Stimulated activated CD4-positive, alpha-beta T cell treated with anti-CD3 and anti-CD28 coated beads, Interleukin-12 subunit alpha, Interleukin-12 subunit beta, amount 100 ng/mL, for 24 hours (primary cell): ENCODE measurements around the gene RAPGEF6.
"Not testable (repeated sequence)": the region's sequence is repeated elsewhere in the genome, so short reads cannot be mapped to it uniquely, and the experiment has no call there.

Source experiments
- DNase-seq, 2 experiments: peaks; one replicate each; pipeline ENCODE4 v3.0.0-alpha.2; 2020; ENCODE audit warnings: low read depth in 2 of 2

The RAPGEF6 gene

DNA sequence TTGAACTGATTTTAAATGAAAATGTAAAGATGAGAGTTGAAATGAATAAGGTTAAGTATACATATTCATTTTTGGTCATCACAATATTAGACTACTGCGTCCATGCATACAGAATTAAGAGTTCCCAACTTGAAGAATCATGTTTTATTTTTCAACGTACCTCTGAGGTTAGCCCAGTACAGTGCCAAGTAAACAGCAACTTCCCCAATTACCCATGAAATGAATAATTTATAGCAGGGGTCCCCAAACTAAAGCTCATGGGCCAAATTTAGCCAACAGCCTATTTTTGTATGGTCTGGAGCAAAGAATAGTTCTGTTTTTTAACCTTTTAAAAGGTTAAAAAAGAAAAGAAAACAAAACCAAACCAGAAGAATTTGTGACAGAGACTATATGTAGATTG lies 203.2 kb downstream of the RAPGEF6 start:
- no peak for DNase-seq

DNA sequence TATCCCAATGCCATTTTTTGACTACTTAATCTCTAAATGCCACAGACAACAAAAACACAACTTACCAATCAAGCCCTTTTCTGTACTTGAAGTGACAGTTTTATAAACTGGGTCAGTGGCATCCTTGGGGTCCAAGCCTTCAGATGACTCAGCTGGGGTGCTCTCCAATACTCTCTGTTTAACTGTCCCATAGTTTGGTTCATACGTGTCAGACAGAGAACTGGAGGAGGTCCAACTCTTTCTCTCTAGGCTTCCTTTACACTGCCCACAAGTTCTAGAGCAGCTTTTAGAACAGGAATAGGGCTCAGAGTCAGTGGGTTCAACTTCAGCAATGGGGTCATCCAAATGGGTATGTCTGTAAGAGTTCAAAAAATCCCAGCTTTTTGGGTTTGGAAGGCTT lies 204.2 kb downstream of the RAPGEF6 start:
- DNase-seq = no peak

DNA sequence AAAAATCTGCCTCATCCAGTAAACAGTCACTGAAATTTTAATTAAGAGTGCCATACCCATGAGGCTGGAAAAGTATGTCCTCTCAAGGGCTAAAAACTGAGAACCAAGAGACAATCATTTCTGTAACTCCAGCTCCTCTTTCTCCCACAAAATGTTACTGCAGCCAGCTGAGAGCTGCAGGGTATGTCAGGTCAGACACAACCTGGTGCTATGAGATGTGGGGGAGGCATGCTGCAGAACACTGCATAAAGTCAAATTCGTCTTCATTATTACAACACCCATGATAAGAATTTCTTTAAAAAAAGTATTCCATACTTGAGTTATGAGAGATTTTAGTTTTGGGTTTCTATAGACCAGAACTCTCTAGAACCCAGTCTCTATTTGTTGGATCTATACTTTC lies 209.0 kb downstream of the RAPGEF6 start:
- DNase-seq = no peak

DNA sequence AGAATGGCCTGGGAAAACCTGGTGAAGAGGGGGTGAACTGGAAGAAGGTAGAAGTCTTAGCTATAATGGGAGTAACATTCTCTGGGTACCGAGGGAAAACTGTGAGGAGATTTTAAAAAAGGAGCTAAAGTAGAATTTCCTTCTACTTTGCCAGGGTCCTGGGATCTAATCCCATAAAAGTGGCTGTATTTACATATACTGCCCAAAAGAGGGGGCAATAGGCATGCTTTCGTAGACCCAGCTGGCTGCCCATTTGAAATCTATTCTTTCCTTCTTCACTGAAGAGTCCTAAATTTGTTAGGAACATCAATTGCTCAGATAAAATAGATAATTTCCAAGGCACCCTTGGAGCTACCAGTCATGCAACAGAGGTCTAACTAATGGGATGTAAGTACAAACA lies 212.0 kb downstream of the RAPGEF6 start:
- no peak for DNase-seq

DNA sequence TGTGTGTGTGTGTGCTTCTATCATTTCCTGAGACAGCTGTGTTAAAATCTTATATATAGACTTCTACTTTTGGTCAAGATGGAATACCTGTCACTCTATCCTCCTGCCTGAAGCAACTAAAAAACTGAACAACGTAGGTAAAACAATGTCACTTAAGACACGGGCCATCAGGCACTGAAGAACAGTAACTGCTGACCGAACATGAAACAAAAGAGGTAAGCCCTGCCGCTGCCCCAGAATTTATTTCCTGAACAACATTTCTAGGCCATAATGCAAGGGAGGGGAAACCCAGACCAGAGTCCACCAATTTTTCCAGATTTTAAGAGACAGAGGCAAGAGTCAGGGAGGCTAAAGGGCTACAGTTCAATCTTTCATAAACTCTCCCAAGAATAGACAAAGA lies 215.2 kb downstream of the RAPGEF6 start:
- DNase-seq = no peak

DNA sequence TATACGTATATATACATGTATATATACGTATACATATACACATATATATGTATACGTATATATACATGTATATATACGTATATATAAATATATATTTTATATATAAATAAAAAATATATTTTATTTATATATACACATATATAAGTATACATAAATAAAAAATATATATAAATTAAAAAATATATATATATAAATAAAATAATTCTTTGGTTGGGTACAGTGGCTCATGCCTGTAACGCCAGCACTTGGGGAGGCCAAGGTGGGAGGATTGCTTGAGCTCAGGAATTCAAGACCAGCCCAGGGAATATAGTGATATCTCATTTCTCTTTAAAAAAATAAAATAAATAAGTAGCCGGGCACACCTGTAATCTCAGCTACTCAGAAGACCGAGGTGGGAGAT lies 216.2 kb downstream of the RAPGEF6 start:
- no peak for DNase-seq

DNA sequence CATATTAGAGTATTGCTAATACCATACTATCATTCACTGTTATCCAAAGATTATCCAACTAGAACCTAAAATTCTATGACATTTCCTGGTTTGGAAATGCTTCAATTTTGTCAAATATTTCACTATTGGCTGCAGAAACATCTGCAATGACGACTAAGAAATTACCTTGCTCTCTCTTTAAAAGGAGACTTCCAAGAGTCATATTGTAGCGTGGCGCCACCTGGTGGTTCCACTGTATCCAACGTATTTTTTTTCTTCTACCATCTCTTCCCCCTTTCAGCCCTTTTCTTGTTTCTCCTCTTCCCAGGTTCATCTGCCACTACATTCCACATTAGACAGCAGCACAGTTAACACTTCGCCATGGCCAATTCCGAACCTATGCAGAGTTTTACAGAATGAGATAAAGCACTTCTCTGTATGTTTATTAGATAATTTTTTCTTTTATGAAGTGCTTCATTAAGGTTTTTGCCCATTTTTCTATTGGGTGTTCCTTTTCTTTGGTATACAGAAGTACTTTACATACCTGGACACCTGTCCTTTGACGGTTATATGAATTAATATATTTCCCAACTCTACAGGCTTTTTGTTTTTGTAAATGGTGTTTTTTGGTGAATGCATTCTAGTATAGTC lies 217.7 kb downstream of the RAPGEF6 start:
- peak; percentile 64 to 84 for DNase-seq

DNA sequence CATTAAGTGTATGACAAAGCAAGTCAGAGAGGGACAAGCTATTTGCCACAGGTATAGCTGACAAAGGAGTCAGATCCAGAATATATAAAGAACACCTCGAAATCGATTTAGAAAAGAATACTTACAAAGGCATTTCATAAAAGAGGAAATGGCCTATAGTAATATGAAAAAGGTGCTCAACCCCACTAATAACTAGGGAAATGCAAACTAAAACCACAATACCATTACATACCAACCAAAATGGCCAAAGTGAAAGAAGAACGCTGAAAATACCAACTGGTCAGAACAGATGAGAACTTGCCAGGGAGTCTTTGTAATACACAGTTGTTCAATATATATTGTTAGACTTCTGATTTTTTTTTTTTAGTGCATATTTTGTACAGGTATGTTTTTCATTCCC lies 218.3 kb downstream of the RAPGEF6 start:
- no peak for DNase-seq

DNA sequence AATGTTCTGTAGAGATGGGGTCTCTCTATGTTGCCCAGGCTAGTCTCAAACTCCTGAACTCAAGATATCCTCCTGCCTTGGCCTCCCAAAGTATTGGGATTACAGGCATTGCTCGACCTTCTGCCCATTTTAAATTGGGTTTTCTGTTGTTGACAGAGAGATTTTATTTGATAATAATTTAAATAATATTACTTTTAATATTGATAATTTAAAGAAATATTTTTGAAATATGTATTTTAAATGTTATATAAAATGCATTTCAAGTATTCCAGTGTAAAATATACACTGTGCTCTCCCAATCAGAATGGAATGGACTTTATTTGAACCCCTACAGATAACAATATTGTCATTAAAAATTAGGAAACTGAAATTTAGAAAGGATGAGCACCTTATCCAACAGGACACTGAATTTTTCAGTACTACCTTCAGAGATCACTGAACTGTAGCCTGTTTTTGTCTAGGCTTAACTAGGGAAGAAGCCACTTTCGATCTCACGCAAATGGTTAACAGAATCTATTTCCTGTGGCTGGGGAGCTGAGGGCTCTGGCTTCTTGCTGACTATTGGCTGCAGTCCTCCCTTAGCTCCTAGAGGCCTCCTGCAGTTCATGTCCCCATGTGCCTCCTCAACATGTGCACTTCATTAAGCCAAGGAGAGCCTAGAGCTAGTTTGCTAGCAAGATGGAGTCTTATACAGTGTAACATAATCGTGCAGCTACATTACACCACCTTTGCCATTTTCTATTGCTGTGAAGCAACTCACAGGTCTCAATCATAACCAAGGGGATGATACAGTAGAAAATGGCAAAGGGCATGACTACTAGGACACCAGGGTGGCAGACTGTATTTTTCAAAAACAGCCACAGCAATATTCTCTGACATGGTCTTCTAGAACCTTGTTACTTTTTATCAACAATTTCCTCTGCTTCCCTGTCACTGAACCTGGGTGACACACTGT lies 221.1 kb downstream of the RAPGEF6 start:
- DNase-seq = no peak

DNA sequence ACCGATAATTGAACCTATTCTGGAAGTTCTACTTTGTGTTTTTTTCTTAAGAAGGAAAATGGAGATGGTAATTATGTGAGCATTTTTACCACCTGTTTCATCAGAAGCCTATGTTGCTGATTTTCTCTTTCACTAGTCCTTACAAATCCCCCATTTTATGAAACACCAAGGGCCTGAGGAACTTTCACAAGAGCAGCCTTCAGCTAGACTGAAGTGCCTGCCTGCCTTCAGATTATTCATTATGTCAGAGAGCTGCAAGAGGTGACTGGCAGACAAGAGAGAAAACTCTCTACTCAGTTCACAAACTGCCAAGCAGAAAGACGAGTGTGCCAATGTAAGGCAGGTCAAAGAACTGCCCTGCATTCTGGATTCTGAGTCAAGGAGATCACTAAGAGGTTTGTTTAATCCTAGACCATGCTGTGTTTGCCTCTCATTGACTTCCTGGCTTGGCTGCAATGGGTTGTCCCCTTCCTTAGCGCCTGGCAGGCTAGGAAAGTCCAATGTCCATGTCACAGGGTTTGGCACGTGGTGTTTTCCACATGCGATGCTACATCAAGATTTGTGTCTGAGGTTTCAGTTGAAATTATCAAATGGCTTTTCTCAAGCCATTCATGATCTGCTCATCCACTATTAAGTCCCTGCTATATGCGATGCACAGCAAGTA lies 227.9 kb downstream of the RAPGEF6 start:
- DNase-seq = no peak

DNA sequence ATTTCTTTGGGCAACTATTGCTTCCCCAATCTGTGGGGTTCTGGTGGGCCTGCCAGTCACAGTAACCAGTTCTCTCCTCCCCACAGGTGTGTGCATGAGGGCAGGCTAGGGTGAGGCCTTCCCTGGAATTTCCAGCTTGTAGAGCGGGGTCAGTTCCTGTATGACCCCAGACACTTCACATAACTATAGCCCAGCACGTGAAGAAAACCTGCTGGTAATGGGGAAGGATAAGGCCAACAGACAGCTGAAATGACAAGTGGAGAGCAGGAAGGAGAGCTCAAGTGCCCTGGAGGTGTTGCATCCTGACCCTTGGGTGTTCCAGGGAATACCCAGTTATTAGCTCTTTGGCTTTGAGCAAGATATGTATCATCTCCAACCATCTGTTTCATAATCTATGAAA lies 229.0 kb downstream of the RAPGEF6 start:
- no peak for DNase-seq

DNA sequence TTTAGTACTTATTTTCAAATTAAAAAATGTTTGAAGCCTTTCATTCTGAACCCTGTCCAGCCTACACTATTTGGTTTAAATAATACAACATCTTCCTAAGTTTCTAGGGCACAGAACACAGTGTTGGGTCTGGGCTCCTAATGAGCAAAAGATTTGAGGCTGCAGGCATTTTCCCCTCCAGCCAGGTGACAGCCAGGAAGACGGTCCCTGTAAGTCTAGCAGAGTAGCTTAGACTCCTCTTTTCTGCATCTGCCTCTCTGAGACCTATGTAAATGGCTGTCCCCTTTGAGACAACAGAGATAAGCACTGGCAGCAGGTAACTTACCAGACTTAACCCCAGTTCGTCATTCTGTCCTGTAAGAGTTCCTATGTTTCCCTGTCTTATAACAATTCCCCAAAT lies 229.4 kb downstream of the RAPGEF6 start:
- no peak for DNase-seq

DNA sequence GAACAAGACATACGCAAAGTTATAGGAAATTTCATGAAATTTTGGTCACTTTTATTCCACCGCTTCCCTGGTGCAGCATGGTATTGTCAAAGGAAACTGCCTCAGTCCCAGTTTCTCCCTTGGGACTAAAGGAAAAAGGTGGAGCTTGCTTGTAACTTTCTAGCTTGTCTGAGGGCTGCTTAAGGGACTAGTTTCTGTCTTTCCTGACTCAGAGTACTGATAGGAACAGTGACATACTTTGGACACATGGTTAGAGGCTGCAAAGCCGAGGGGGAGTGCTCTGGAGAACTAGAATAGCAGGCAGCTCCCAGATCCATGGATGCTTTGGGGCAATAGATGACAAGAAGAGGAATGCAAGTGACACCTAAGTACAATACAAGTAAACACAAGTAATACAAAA lies 234.4 kb downstream of the RAPGEF6 start:
- no peak for DNase-seq

DNA sequence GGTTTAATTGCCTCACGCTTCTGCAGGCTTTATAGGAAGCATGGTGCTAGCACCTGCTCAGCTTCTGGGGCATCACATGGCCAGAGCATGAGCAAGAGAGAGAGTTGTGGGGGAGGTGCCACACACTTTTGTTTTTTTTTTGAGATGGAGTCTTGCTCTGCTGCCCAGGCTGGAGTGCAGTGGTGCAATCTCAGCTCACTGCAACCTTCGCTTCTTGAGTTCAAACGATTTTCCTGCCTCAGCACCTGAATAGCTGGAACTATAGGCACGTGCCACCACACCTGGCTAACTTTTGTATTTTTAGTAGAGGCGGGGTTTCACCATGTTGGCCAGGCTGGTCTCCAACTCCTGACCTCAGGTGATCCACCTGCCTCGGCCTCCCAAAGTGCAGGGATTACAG lies 236.0 kb downstream of the RAPGEF6 start:
- not testable (repeated sequence) for DNase-seq

DNA sequence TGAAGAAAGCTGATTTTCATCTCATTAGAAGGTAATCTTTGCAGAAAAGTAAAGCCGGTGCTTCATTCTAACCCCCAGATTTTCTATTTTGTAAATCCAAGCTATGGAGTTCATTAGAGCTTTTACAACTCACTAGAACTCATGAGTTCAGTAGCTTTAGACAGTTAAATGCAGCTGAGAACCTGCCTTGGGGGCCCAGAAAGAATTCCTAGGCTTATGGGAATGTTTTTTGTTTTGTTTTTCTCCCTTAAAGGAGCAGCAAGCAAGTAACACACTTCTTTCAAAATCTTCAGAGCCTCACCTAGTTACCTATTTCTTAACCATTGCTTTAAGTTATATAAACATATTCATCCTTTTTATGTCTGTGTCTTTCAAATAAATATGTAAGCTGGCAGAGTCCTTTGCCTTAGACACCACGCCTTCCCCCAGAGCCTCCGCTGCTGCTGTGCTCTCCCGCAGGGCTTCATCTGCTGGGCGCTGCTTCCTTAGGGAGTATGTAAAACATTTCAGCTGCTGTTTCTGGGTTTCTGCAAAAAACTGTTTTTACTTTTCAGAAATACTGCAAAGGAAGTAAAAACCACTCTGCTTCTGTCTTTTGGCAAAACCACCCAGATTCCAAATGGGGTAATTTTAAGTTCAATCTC lies 238.3 kb downstream of the RAPGEF6 start:
- DNase-seq = no peak

DNA sequence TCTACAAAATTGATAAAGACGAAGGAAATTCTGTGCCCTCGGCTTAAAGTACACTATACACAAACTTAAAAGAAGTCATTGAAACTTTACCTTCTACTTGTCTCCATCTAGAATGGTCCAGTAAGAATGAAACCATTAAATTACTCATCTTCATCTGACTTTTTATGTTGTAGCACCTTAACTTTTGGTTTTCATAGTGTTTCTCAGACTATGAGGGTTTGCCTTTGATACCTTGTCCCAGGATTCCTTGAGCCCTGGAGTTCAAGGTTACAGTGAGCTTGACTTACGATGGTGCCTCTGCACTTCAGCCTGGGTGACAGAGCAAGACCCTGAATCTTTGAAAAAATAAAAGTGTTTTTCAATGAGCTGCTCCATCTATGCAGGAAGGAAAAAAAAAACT lies 239.0 kb downstream of the RAPGEF6 start:
- no peak for DNase-seq

DNA sequence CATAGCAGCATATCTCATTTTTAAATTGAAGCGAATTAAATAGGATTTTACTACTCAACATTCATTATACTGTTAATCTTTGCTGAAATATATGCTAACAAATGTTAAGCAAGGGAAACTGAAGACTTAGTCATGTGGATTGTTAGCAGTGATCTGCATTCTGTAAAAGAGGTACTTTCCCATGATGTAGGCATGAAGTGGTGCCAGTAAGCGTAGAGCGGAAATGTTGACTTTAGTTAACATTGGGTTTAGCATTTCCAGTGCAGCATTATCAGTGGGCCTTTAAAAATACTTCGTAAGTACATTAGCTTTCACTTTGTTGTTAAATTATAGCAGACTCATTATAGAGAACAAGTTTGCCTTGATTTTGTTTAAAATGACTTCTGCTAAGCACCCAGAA lies 240.9 kb downstream of the RAPGEF6 start:
- DNase-seq = no peak

DNA sequence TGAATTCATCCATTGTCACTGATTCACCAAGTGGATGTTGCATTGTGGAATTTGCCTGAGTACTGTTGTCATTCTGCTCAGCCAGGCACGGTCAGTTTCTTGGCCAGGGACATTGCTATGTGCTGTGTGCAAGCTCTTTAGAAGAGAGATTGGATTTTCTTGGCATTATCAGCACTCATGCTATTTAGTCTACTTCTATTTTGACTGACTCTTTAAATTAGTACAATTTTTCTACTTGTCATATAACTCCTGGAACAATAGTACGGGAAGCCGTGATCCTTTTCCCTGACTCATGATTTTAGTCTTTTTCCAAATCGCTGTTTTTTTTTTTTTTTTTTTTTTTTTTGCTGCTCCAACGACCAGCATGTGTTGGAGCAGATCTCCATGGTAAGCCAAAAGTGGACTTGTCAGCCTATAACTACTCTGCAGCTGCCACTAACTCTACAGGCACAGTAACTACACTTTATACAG lies 241.5 kb downstream of the RAPGEF6 start:
- DNase-seq = no peak

DNA sequence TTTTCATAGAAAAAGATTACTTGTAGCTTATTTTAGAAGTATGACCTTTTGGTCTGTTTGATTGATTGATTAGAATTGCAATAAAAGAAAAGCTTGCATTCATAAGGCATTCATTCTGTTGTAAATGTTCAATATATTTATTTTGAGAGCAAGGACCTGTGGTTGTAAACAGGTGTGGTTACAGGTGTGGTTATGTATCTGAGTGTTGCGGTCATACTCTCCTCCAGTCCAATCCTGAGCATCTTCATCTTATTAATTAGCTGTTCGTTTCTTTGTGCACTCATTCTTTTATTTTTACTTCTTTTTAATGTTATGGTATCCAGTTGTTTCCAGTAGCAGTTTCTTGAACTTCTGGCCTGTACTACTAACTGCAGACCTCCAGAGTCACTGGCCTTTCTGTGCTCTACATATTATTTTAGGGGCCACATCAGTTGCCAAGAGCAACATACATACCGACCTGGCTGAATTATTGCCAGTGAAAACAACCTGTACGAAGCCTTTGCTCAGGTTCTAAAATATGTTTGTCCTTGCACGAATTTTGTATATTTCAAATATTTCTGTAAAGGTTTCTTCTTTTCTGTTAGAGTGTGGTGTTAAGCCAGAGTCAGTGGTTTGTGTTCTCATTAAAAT lies 242.4 kb downstream of the RAPGEF6 start:
- no peak for DNase-seq

DNA sequence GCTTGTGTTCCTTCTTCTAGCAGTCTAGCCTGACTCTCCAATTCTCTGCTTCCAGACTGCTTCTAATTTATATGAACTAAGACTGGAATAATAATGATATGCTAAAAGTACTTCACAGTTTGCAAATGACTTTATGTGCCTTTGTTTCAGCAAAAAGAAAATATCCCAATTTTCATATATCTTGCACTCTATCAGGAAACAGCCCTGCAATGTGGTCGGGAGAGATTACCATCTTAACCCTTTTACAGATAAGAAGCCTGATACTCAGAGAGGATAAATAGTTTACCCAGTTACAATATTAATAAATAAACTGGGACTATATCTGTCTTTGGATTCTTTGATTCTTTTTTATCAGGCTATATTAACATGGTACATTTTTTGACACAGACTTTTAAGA lies 245.2 kb downstream of the RAPGEF6 start:
- no peak for DNase-seq

DNA sequence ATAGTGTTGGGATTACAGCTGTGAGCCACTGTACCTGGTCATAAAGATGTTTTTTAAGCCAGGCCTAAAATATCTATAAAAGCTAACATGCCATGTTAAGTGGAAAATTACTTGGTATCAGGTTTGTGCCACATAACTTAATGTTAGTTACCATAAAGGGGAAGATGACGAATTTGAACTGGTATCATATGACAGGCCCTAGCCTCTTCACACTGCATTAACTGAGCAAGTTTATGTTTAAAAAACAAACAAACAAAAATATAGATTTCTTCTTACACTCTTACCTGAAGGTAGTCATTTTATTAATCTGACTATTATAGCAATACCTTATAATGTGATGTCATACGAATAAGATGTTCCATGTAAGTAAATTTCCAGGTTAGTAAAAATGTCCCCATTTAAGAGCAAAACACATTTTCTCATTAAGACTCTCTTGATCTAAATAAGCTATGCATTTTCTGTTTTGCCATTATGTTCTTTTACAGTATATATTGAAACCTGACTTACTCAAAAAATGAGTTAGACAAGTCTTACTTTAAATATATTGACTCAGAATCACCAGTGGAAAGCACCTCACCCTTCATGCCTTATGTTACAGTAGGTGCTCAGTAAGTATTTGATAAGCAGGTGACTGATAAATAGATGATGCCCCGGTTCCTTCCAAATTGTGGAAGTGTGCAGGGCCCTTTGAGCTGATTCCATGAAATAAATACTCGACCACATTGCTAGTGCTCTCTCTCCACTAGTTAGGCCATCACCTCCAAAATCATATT lies 245.7 kb downstream of the RAPGEF6 start:
- no peak for DNase-seq
